IMR-90 (cell line): ENCODE measurements around the gene SAP30BP.

Source experiments
- CTCF ChIP-seq: conservative IDR thresholded peaks from 2 replicates; pipeline ENCODE4 v1.5.1; 2012; ENCODE audit warnings: mild to moderate bottlenecking, low read depth, low read length, improper control_type of control experiment
- ELK1 ChIP-seq: fragments of 150-350 bp; IDR thresholded peaks from 2 replicates; pipeline ENCODE4 v1.6.1; 2016; ENCODE audit warnings: low read depth, mild to moderate bottlenecking, low read length, moderate library complexity, borderline replicate concordance

- no peak for TF ChIP-seq ELK1
- no peak for TF ChIP-seq CTCF
Measured at GRCh38 chr17:75751676-75752404, 84.7 kb downstream of the SAP30BP start.
